Activated CD8-positive, alpha-beta memory T cell treated with anti-CD3 and anti-CD28 coated beads for 36 hours (primary cell): ENCODE results near the gene ZSCAN2. TPM values are rescaled to one million over a fixed set of nuclear protein-coding genes. Genes with fewer than 3 reads are reported as not detected.
"Not testable (repeated sequence)": the region's sequence is repeated elsewhere in the genome, so short reads cannot be mapped to it uniquely, and the experiment has no call there.

ENCODE experiments used
- CTCF ChIA-PET: fragments of 350-600 bp; sonication (Branson Sonifier 250); formaldehyde crosslinking; loops from one replicate; lab custom pipeline; 2021; ENCODE audit warnings: antibody characterized with exemption; lab: Charles Lee
- POLR2A ChIA-PET: fragments of 350-600 bp; sonication (Branson Sonifier 250); formaldehyde crosslinking; loops from one replicate; lab custom pipeline; 2021; ENCODE audit warnings: antibody characterized with exemption; lab: Charles Lee
- total RNA-seq, 2 experiments: library from RNA; stranded (reverse); gene quantifications; one replicate each; pipeline ENCODE4 v1.2.3, GENCODE V29; 2021

The ZSCAN2 gene
- 10 to 100 TPM; 13.1 TPM for total RNA-seq

- ChIA-PET POLR2A (interaction anchor here (0.5 to 1.1 kb wide), 3 partner anchors 31 to 146 kb away, joined by 3 to 6 read pairs (median 4); no protein-coding TSS in a partner anchor), CTCF (interaction anchor here (0.5 to 1.6 kb wide), 8 partner anchors 10 to 327 kb away, joined by 3 to 6 read pairs (median 3); partner anchors contain the start of gene NMB)
Observed at GRCh38 chr15:84600687-84601554, at the start of gene ZSCAN2. Gene ZSCAN2 (plus strand): TSS chr15:84601009. CDS start chr15:84603928, 2,919 bp downstream.

- CTCF ChIA-PET = interaction anchor here (1.0 kb wide), 1 partner anchor 36 kb away, joined by 3 read pairs; no protein-coding TSS in a partner anchor
- POLR2A ChIA-PET = not testable (repeated sequence)
Observed at GRCh38 chr15:84551624-84552023, 49.2 kb upstream of the ZSCAN2 start.

- POLR2A ChIA-PET = no interaction called here
Observed at GRCh38 chr15:84552896-84553295, 47.9 kb upstream of the ZSCAN2 start.

GRCh38 chr15:84556690-84557089, 44.1 kb upstream of the ZSCAN2 start:
- POLR2A ChIA-PET, CTCF ChIA-PET: not testable (repeated sequence)

More at GRCh38 chr15:84552896-84553295, 47.9 kb upstream of the ZSCAN2 start:
- CTCF ChIA-PET = no interaction called here

- POLR2A ChIA-PET, CTCF ChIA-PET: not testable (repeated sequence)
Observed at GRCh38 chr15:84568021-84568420, 32.8 kb upstream of the ZSCAN2 start.

GRCh38 chr15:84570164-84570735, 30.6 kb upstream of the ZSCAN2 start:
- CTCF ChIA-PET = interaction anchor here (0.8 to 1.7 kb wide), 7 partner anchors 16 to 312 kb away, joined by 3 to 8 read pairs (median 4); no protein-coding TSS in a partner anchor
- POLR2A ChIA-PET = interaction anchor here (1.2 kb wide), 1 partner anchor 84 kb away, joined by 4 read pairs; the partner anchor contains the start of gene WDR73

GRCh38 chr15:84572231-84572630, 28.6 kb upstream of the ZSCAN2 start:
- ChIA-PET CTCF (interaction anchor here (0.6 kb wide), 1 partner anchor 57 kb away, joined by 5 read pairs; no protein-coding TSS in a partner anchor), POLR2A (no interaction called here)

- CTCF ChIA-PET = interaction anchor here (1.1 kb wide), 1 partner anchor 25 kb away, joined by 3 read pairs; the partner anchor contains the start of gene ZSCAN2
- POLR2A ChIA-PET = no interaction called here
Observed at GRCh38 chr15:84575493-84575892, 25.3 kb upstream of the ZSCAN2 start.

GRCh38 chr15:84577891-84578290, 22.9 kb upstream of the ZSCAN2 start:
- POLR2A ChIA-PET = not testable (repeated sequence)
- CTCF ChIA-PET = interaction anchor here (0.6 kb wide), 1 partner anchor 123 kb away, joined by 3 read pairs; no protein-coding TSS in a partner anchor

- CTCF ChIA-PET, POLR2A ChIA-PET: not testable (repeated sequence)
Observed at GRCh38 chr15:84579261-84579721, 21.5 kb upstream of the ZSCAN2 start.

GRCh38 chr15:84581676-84582428, 19.0 kb upstream of the ZSCAN2 start:
- CTCF ChIA-PET = not testable (repeated sequence)
- POLR2A ChIA-PET = interaction anchor here (0.6 kb wide), 1 partner anchor 357 kb away, joined by 3 read pairs; no protein-coding TSS in a partner anchor

- POLR2A ChIA-PET = no interaction called here
- CTCF ChIA-PET = no interaction called here
Observed at GRCh38 chr15:84582583-84583157, 18.1 kb upstream of the ZSCAN2 start.

- POLR2A ChIA-PET = not testable (repeated sequence)
- CTCF ChIA-PET = interaction anchor here (1.2 kb wide), 1 partner anchor 10 kb away, joined by 6 read pairs; no protein-coding TSS in a partner anchor
Observed at GRCh38 chr15:84583921-84584320, 16.9 kb upstream of the ZSCAN2 start.

GRCh38 chr15:84586696-84587095, 14.1 kb upstream of the ZSCAN2 start:
- ChIA-PET CTCF (interaction anchor here (2.1 kb wide), 1 partner anchor 16 kb away, joined by 6 read pairs; no protein-coding TSS in a partner anchor), POLR2A (no interaction called here)

- ChIA-PET POLR2A (no interaction called here), CTCF (interaction anchor here (0.6 to 1.7 kb wide), 17 partner anchors 10 to 497 kb away, joined by 3 to 14 read pairs (median 4); partner anchors contain the start of gene ZSCAN2)
Observed at GRCh38 chr15:84588053-84588874, 12.5 kb upstream of the ZSCAN2 start.

GRCh38 chr15:84590406-84590805, 10.4 kb upstream of the ZSCAN2 start:
- ChIA-PET CTCF (interaction anchor here (1.2 kb wide), 1 partner anchor 11 kb away, joined by 3 read pairs; the partner anchor contains the start of gene ZSCAN2), POLR2A (no interaction called here)

- CTCF ChIA-PET = interaction anchor here (1.2 kb wide), 1 partner anchor 9 kb away, joined by 3 read pairs; the partner anchor contains the start of gene ZSCAN2
- POLR2A ChIA-PET = no interaction called here
Observed at GRCh38 chr15:84591815-84592214, 9.0 kb upstream of the ZSCAN2 start.
